HEK293 (cell line): ENCODE data around the gene COPA.

Source experiments
- EGR2 ChIP-seq: fragments of 450-650 bp; formaldehyde crosslinking; IDR thresholded peaks from 2 replicates; pipeline ENCODE4 v1.5.1; 2016; ENCODE audit warnings: low read depth, missing biosample characterization, missing genetic modification characterization
- GLI4 ChIP-seq: fragments of 450-650 bp; formaldehyde crosslinking; IDR thresholded peaks from 2 replicates; pipeline ENCODE4 v1.5.1; 2016; ENCODE audit warnings: missing biosample characterization, missing genetic modification characterization
- KLF7 ChIP-seq: fragments of 450-650 bp; formaldehyde crosslinking; IDR thresholded peaks from 2 replicates; pipeline ENCODE4 v1.5.1; 2016; ENCODE audit warnings: missing biosample characterization, missing genetic modification characterization, borderline replicate concordance
- KLF8 ChIP-seq: fragments of 450-650 bp; formaldehyde crosslinking; IDR thresholded peaks from 2 replicates; pipeline ENCODE4 v1.5.1; 2016; ENCODE audit warnings: missing biosample characterization, missing genetic modification characterization
- OSR2 ChIP-seq: fragments of 450-650 bp; formaldehyde crosslinking; IDR thresholded peaks from 2 replicates; pipeline ENCODE4 v1.5.1; 2016; ENCODE audit warnings: missing biosample characterization, missing genetic modification characterization
- PRDM1 ChIP-seq: fragments of 450-650 bp; formaldehyde crosslinking; IDR thresholded peaks from 2 replicates; pipeline ENCODE4; 2016; ENCODE audit warnings: missing biosample characterization, missing genetic modification characterization
- RBAK ChIP-seq: fragments of 450-650 bp; formaldehyde crosslinking; IDR thresholded peaks from 2 replicates; pipeline ENCODE4 v1.5.1; 2016; ENCODE audit warnings: missing biosample characterization, missing genetic modification characterization
- SP2 ChIP-seq: fragments of 450-650 bp; formaldehyde crosslinking; IDR thresholded peaks from 2 replicates; pipeline ENCODE4 v1.5.1; 2016; ENCODE audit warnings: missing biosample characterization, missing genetic modification characterization
- ZBTB1 ChIP-seq: fragments of 450-650 bp; formaldehyde crosslinking; IDR thresholded peaks from 2 replicates; pipeline ENCODE4 v1.5.1; 2016; ENCODE audit warnings: missing biosample characterization, missing genetic modification characterization
- ZBTB17 ChIP-seq: fragments of 450-650 bp; formaldehyde crosslinking; IDR thresholded peaks from 2 replicates; pipeline ENCODE4 v1.5.1; 2016; ENCODE audit warnings: missing biosample characterization, missing genetic modification characterization
- ZBTB48 ChIP-seq: fragments of 450-650 bp; formaldehyde crosslinking; IDR thresholded peaks from 2 replicates; pipeline ENCODE4 v1.5.1; 2016; ENCODE audit warnings: missing biosample characterization, missing genetic modification characterization
- ZBTB7A ChIP-seq: fragments of 450-650 bp; formaldehyde crosslinking; IDR thresholded peaks from 2 replicates; pipeline ENCODE4 v1.5.1; 2016; ENCODE audit warnings: low read depth, missing biosample characterization, missing genetic modification characterization
- ZEB2 ChIP-seq: fragments of 450-650 bp; formaldehyde crosslinking; IDR thresholded peaks from 2 replicates; pipeline ENCODE4 v1.5.1; 2016; ENCODE audit warnings: missing biosample characterization, missing genetic modification characterization
- ZNF112 ChIP-seq: fragments of 450-650 bp; formaldehyde crosslinking; IDR thresholded peaks from 2 replicates; pipeline ENCODE4 v1.5.0; 2017; ENCODE audit warnings: missing biosample characterization, missing genetic modification characterization
- ZNF155 ChIP-seq: fragments of 450-650 bp; formaldehyde crosslinking; IDR thresholded peaks from 2 replicates; pipeline ENCODE4 v1.5.1; 2016; ENCODE audit warnings: missing biosample characterization, missing genetic modification characterization
- ZNF184 ChIP-seq: fragments of 450-650 bp; IDR thresholded peaks from 2 replicates; pipeline ENCODE4 v1.5.1; 2018; ENCODE audit warnings: missing biosample characterization, mild to moderate bottlenecking, missing genetic modification characterization
- ZNF2 ChIP-seq: fragments of 450-650 bp; formaldehyde crosslinking; IDR thresholded peaks from 2 replicates; pipeline ENCODE4 v1.5.1; 2016; ENCODE audit warnings: missing biosample characterization, missing genetic modification characterization
- ZNF239 ChIP-seq: fragments of 450-650 bp; formaldehyde crosslinking; IDR thresholded peaks from 2 replicates; pipeline ENCODE4 v1.5.1; 2016; ENCODE audit warnings: missing biosample characterization, missing genetic modification characterization
- ZNF24 ChIP-seq: fragments of 450-650 bp; formaldehyde crosslinking; IDR thresholded peaks from 2 replicates; pipeline ENCODE4 v1.5.1; 2016; ENCODE audit warnings: missing biosample characterization, missing genetic modification characterization
- ZNF354C ChIP-seq: fragments of 450-650 bp; formaldehyde crosslinking; IDR thresholded peaks from 2 replicates; pipeline ENCODE4 v1.5.1; 2016; ENCODE audit warnings: missing biosample characterization, missing genetic modification characterization, low read depth, borderline replicate concordance
- ZNF501 ChIP-seq: fragments of 450-650 bp; formaldehyde crosslinking; IDR thresholded peaks from 2 replicates; pipeline ENCODE4 v1.5.1; 2016; ENCODE audit warnings: missing biosample characterization, missing genetic modification characterization
- ZNF530 ChIP-seq: fragments of 450-650 bp; formaldehyde crosslinking; IDR thresholded peaks from 2 replicates; pipeline ENCODE4 v1.5.1; 2016; ENCODE audit warnings: low read depth, missing biosample characterization, missing genetic modification characterization
- ZNF558 ChIP-seq: fragments of 450-650 bp; formaldehyde crosslinking; IDR thresholded peaks from 2 replicates; pipeline ENCODE4 v1.5.1; 2016; ENCODE audit warnings: missing biosample characterization, missing genetic modification characterization
- ZNF629 ChIP-seq: fragments of 450-650 bp; formaldehyde crosslinking; IDR thresholded peaks from 2 replicates; pipeline ENCODE4 v1.5.1; 2017; ENCODE audit warnings: missing biosample characterization, missing genetic modification characterization
- ZNF645 ChIP-seq: fragments of 450-650 bp; formaldehyde crosslinking; IDR thresholded peaks from 2 replicates; pipeline ENCODE4; 2016; ENCODE audit warnings: missing biosample characterization, missing genetic modification characterization
- ZNF670 ChIP-seq: fragments of 450-650 bp; formaldehyde crosslinking; IDR thresholded peaks from 2 replicates; pipeline ENCODE4 v1.5.1; 2016; ENCODE audit warnings: missing biosample characterization, missing genetic modification characterization, low read depth
- ZSCAN16 ChIP-seq: fragments of 450-650 bp; formaldehyde crosslinking; IDR thresholded peaks from 2 replicates; pipeline ENCODE4 v1.5.1; 2016; ENCODE audit warnings: missing biosample characterization, missing genetic modification characterization
- ZSCAN23 ChIP-seq: fragments of 450-650 bp; formaldehyde crosslinking; IDR thresholded peaks from 2 replicates; pipeline ENCODE4 v1.5.1; 2016; ENCODE audit warnings: missing biosample characterization, missing genetic modification characterization
- TF ChIP-seq, protein P1 (sequence below): fragments of 450-650 bp; formaldehyde crosslinking; IDR thresholded peaks from 2 replicates; pipeline ENCODE4 v1.5.1; 2016; ENCODE audit warnings: missing biosample characterization, missing genetic modification characterization
- TF ChIP-seq, protein P2 (sequence below): fragments of 450-650 bp; formaldehyde crosslinking; IDR thresholded peaks from 2 replicates; pipeline ENCODE4 v1.5.1; 2017; ENCODE audit warnings: missing biosample characterization, missing genetic modification characterization
- TF ChIP-seq, protein P3 (sequence below): fragments of 450-650 bp; formaldehyde crosslinking; IDR thresholded peaks from 2 replicates; pipeline ENCODE4 v1.5.1; 2017; ENCODE audit warnings: missing biosample characterization, missing genetic modification characterization
- TF ChIP-seq, protein P4 (sequence below): fragments of 450-650 bp; IDR thresholded peaks from 2 replicates; pipeline ENCODE4 v1.5.1; 2018; ENCODE audit warnings: missing biosample characterization, mild to moderate bottlenecking, missing genetic modification characterization
- TF ChIP-seq, protein P5 (sequence below): fragments of 450-650 bp; IDR thresholded peaks from 2 replicates; pipeline ENCODE4 v1.5.1; 2018; ENCODE audit warnings: missing biosample characterization, missing genetic modification characterization

COPA gene

DNA sequence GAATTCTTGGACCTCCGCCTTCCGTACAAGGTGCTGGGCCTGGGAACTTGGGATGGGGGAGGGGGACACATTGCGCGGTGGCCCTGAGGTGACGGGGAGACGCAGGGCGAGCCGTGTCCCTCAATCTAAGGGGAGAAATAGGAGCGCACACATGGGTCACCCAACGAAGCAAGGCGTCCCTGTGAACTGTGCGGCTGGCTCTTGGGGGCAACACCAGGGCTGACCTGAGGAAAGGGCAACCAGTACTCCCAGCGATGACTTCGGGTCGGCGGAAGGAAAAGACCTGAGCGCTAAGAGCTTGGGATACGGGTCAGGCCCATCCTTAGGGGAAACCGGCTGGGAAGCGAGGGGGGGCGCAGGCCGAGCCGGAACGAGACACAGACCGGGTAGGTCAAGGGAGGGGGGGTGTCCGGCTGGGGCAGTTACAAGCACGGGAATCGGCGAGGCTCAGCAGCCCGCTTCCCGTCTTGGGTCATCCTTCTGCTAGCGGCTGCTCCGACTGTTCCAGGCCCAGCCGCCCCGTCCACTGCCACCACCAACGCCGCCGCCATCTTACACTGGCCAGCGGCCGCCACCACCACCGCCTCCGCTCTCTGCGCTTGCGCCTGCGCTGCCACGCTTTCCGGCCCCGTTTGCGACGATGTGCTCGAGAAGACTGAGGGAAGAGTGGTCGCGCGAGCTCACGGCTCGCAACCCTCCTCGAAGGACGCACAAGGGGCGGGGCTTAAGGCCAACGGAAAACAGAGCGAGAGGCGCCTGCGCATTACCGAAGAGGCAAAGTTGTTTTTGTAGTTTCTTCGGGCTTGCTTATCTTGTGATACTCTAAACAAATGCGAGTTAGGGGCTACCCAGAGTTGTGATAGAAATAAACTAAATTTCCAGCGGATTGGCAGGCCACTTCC is 80.9 kb downstream of the COPA start, which contains the start of gene DCAF8 (continued):
- TF ChIP-seq ZNF558 (no peak), ZNF2 (tag by site-specific recombination) (peak; percentile 78), ZEB2 (peak; percentile 69; the same call in 1 of the 2 replicates), ZBTB7A (tag by site-specific recombination) (peak; percentile 88), ZNF530 (tag by site-specific recombination) (no peak), ZNF501 (tag by site-specific recombination) (peak; percentile 94), ZNF354C (no peak), OSR2 (tag by site-specific recombination) (peak; percentile 20; the same call in 1 of the 2 replicates), ZNF239 (0 out of 2 replicates have a peak, but pooled peaks have one; percentile 74), KLF8 (tag by site-specific recombination) (peak; percentile 70; the same call in 1 of the 2 replicates), ZBTB1 (tag by site-specific recombination) (peak; percentile 60; the same call in 1 of the 2 replicates), KLF7 (no peak), ZNF645 (tag by site-specific recombination) (no peak), RBAK (tag by site-specific recombination) (no peak), PRDM1 (tag by site-specific recombination) (no peak), ZBTB17 (tag by site-specific recombination) (peak; percentile 93), SP2 (tag by site-specific recombination) (peak; percentile 66), GLI4 (tag by site-specific recombination) (peak; percentile 79; the same call in 1 of the 2 replicates), ZNF112 (tag by site-specific recombination) (no peak), ZBTB48 (tag by site-specific recombination) (peak; percentile 66; the same call in 1 of the 2 replicates), ZSCAN16 (tag by site-specific recombination) (no peak), ZNF629 (tag by site-specific recombination) (peak; percentile 66; the same call in 1 of the 2 replicates), ZSCAN23 (tag by site-specific recombination) (peak; percentile 48; the same call in 1 of the 2 replicates), EGR2 (tag by site-specific recombination) (peak; percentile 85), ZNF155 (no peak), ZNF184 (tag by site-specific recombination) (no peak), ZNF24 (tag by site-specific recombination) (peak; percentile 84), ZNF670 (tag by site-specific recombination) (no peak)
- TF ChIP-seq, protein P1, sequence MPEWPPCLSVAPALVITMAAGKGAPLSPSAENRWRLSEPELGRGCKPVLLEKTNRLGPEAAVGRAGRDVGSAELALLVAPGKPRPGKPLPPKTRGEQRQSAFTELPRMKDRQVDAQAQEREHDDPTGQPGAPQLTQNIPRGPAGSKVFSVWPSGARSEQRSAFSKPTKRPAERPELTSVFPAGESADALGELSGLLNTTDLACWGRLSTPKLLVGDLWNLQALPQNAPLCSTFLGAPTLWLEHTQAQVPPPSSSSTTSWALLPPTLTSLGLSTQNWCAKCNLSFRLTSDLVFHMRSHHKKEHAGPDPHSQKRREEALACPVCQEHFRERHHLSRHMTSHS (tag by site-specific recombination) = no peak
- TF ChIP-seq, protein P2, sequence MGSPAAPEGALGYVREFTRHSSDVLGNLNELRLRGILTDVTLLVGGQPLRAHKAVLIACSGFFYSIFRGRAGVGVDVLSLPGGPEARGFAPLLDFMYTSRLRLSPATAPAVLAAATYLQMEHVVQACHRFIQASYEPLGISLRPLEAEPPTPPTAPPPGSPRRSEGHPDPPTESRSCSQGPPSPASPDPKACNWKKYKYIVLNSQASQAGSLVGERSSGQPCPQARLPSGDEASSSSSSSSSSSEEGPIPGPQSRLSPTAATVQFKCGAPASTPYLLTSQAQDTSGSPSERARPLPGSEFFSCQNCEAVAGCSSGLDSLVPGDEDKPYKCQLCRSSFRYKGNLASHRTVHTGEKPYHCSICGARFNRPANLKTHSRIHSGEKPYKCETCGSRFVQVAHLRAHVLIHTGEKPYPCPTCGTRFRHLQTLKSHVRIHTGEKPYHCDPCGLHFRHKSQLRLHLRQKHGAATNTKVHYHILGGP (tag by site-specific recombination) = no peak
- TF ChIP-seq, protein P3, sequence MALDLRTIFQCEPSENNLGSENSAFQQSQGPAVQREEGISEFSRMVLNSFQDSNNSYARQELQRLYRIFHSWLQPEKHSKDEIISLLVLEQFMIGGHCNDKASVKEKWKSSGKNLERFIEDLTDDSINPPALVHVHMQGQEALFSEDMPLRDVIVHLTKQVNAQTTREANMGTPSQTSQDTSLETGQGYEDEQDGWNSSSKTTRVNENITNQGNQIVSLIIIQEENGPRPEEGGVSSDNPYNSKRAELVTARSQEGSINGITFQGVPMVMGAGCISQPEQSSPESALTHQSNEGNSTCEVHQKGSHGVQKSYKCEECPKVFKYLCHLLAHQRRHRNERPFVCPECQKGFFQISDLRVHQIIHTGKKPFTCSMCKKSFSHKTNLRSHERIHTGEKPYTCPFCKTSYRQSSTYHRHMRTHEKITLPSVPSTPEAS = no peak
- TF ChIP-seq, protein P4, sequence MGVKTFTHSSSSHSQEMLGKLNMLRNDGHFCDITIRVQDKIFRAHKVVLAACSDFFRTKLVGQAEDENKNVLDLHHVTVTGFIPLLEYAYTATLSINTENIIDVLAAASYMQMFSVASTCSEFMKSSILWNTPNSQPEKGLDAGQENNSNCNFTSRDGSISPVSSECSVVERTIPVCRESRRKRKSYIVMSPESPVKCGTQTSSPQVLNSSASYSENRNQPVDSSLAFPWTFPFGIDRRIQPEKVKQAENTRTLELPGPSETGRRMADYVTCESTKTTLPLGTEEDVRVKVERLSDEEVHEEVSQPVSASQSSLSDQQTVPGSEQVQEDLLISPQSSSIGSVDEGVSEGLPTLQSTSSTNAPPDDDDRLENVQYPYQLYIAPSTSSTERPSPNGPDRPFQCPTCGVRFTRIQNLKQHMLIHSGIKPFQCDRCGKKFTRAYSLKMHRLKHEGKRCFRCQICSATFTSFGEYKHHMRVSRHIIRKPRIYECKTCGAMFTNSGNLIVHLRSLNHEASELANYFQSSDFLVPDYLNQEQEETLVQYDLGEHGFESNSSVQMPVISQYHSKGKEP = 0 out of 2 replicates have a peak, but pooled peaks have one; percentile 7
- TF ChIP-seq, protein P5, sequence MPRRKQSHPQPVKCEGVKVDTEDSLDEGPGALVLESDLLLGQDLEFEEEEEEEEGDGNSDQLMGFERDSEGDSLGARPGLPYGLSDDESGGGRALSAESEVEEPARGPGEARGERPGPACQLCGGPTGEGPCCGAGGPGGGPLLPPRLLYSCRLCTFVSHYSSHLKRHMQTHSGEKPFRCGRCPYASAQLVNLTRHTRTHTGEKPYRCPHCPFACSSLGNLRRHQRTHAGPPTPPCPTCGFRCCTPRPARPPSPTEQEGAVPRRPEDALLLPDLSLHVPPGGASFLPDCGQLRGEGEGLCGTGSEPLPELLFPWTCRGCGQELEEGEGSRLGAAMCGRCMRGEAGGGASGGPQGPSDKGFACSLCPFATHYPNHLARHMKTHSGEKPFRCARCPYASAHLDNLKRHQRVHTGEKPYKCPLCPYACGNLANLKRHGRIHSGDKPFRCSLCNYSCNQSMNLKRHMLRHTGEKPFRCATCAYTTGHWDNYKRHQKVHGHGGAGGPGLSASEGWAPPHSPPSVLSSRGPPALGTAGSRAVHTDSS (tag by site-specific recombination) = 0 out of 2 replicates have a peak, but pooled peaks have one; percentile 8
